ENCODE data around the gene TRIM73.
"Not testable (repeated sequence)": the region's sequence is repeated elsewhere in the genome, so short reads cannot be mapped to it uniquely, and the experiment has no call there.

TRIM73 gene

GRCh38 chr7:75416787-75417186 lies 21.4 kb downstream of the TRIM73 start:
- not testable (repeated sequence) for H4K20me1 ChIP-seq (ENCODE audit: insufficient read depth, low read length, poor library complexity, severe bottlenecking); H3K4me1 ChIP-seq (ENCODE audit: insufficient read depth, low read length, poor library complexity, severe bottlenecking); H3K36me3 ChIP-seq (ENCODE audit: insufficient read depth, low read length); H2AFZ ChIP-seq (ENCODE audit: low read length); H3K4me2 ChIP-seq (ENCODE audit: low read depth, low read length, poor library complexity, severe bottlenecking); H3F3A ChIP-seq (ENCODE audit: low read depth); H3K27me3 ChIP-seq (ENCODE audit: insufficient read depth, low read length, poor library complexity, severe bottlenecking); H3K9me2 ChIP-seq (replicated peaks; ENCODE audit: low read depth, low read length); H3K9ac ChIP-seq (ENCODE audit: low read depth, low read length, poor library complexity, severe bottlenecking); H3K4me3 ChIP-seq (ENCODE audit: low read length, poor library complexity, severe bottlenecking); H3K79me2 ChIP-seq (ENCODE audit: insufficient read depth, low read length); H3K9me3 ChIP-seq (ENCODE audit: insufficient read depth, low read depth, low read length)

- H3F3A ChIP-seq (ENCODE audit: low read depth); H3K27me3 ChIP-seq (ENCODE audit: insufficient read depth, low read length, poor library complexity, severe bottlenecking); H3K4me3 ChIP-seq (ENCODE audit: low read length, poor library complexity, severe bottlenecking); H3K36me3 ChIP-seq (ENCODE audit: insufficient read depth, low read length); H3K4me2 ChIP-seq (ENCODE audit: low read depth, low read length, poor library complexity, severe bottlenecking); H3K9me3 ChIP-seq (ENCODE audit: insufficient read depth, low read depth, low read length); H3K9ac ChIP-seq (ENCODE audit: low read depth, low read length, poor library complexity, severe bottlenecking); H3K4me1 ChIP-seq (ENCODE audit: insufficient read depth, low read length, poor library complexity, severe bottlenecking); H2AFZ ChIP-seq (ENCODE audit: low read length); H3K79me2 ChIP-seq (ENCODE audit: insufficient read depth, low read length); H4K20me1 ChIP-seq (ENCODE audit: insufficient read depth, low read length, poor library complexity, severe bottlenecking); H3K9me2 ChIP-seq (replicated peaks; ENCODE audit: low read depth, low read length): not testable (repeated sequence)
These were observed 22.9 kb downstream of the TRIM73 start for GRCh38 chr7:75418292-75418858.

DNA sequence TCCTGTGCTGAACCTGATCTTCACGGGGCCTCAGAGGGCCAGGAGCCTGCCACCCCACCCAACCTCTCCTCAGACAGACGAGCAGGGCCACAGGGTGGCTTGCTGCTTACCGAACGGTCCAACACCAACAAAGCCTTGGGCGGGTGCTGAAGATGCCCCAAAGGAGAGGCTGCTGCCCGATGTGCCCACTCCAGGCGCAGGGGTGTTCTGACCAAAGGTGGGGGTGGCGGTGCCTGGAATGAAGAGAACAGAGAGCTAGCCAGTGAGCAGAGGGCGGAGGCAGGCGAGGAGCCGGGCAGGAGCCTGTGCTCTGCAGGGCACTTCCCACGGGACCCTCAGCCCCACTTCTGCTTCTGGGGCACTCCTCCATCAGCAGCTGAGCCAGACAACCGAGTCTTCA lies 23.8 kb downstream of the TRIM73 start:
- H3K36me3 ChIP-seq (ENCODE audit: insufficient read depth, low read length) = peaks cover 12% of the 10 kb centered on the region; the same call in 1 of the 2 replicates
- not testable (repeated sequence) for H3K9ac ChIP-seq (ENCODE audit: low read depth, low read length, poor library complexity, severe bottlenecking); H4K20me1 ChIP-seq (ENCODE audit: insufficient read depth, low read length, poor library complexity, severe bottlenecking); H3F3A ChIP-seq (ENCODE audit: low read depth); H3K9me2 ChIP-seq (replicated peaks; ENCODE audit: low read depth, low read length); H3K4me2 ChIP-seq (ENCODE audit: low read depth, low read length, poor library complexity, severe bottlenecking); H3K4me3 ChIP-seq (ENCODE audit: low read length, poor library complexity, severe bottlenecking); H3K27me3 ChIP-seq (ENCODE audit: insufficient read depth, low read length, poor library complexity, severe bottlenecking); H3K79me2 ChIP-seq (ENCODE audit: insufficient read depth, low read length); H3K4me1 ChIP-seq (ENCODE audit: insufficient read depth, low read length, poor library complexity, severe bottlenecking); H2AFZ ChIP-seq (ENCODE audit: low read length); H3K9me3 ChIP-seq (ENCODE audit: insufficient read depth, low read depth, low read length)

- H3K27me3 ChIP-seq (ENCODE audit: insufficient read depth, low read length, poor library complexity, severe bottlenecking); H2AFZ ChIP-seq (ENCODE audit: low read length); H3K9me2 ChIP-seq (replicated peaks; ENCODE audit: low read depth, low read length); H3K9ac ChIP-seq (ENCODE audit: low read depth, low read length, poor library complexity, severe bottlenecking); H3K4me2 ChIP-seq (ENCODE audit: low read depth, low read length, poor library complexity, severe bottlenecking); H3F3A ChIP-seq (ENCODE audit: low read depth); H4K20me1 ChIP-seq (ENCODE audit: insufficient read depth, low read length, poor library complexity, severe bottlenecking); H3K9me3 ChIP-seq (ENCODE audit: insufficient read depth, low read depth, low read length); H3K79me2 ChIP-seq (ENCODE audit: insufficient read depth, low read length); H3K4me3 ChIP-seq (ENCODE audit: low read length, poor library complexity, severe bottlenecking); H3K4me1 ChIP-seq (ENCODE audit: insufficient read depth, low read length, poor library complexity, severe bottlenecking): not testable (repeated sequence)
- H3K36me3 ChIP-seq (ENCODE audit: insufficient read depth, low read length) = peaks cover 17% of the 10 kb centered on the region; the same call in 1 of the 2 replicates
These were observed 24.3 kb downstream of the TRIM73 start for GRCh38 chr7:75419693-75420092.

DNA sequence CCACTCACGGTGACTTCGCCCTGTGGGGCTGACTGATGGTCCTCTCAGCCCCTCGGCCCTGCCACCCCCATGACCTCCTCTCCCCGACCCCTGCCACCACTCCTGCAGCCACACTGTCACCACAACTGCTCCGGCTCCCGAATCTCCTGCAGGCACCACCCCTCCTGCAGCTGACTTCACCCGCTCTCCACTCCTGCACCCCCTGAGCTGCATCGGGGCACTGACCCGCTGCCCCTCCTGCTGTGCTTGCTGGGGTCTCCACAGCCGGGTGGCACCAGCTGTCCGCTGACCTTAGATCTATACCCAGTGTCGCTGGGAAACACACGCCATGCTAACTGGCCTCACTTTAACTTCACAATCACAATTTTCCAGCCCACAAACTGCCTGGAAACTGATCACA lies 24.7 kb downstream of the TRIM73 start:
- not testable (repeated sequence) for H3K9ac ChIP-seq (ENCODE audit: low read depth, low read length, poor library complexity, severe bottlenecking); H4K20me1 ChIP-seq (ENCODE audit: insufficient read depth, low read length, poor library complexity, severe bottlenecking); H3K27me3 ChIP-seq (ENCODE audit: insufficient read depth, low read length, poor library complexity, severe bottlenecking); H3K4me1 ChIP-seq (ENCODE audit: insufficient read depth, low read length, poor library complexity, severe bottlenecking); H3K4me2 ChIP-seq (ENCODE audit: low read depth, low read length, poor library complexity, severe bottlenecking); H3K9me3 ChIP-seq (ENCODE audit: insufficient read depth, low read depth, low read length); H2AFZ ChIP-seq (ENCODE audit: low read length); H3K79me2 ChIP-seq (ENCODE audit: insufficient read depth, low read length); H3F3A ChIP-seq (ENCODE audit: low read depth); H3K4me3 ChIP-seq (ENCODE audit: low read length, poor library complexity, severe bottlenecking); H3K9me2 ChIP-seq (replicated peaks; ENCODE audit: low read depth, low read length)
- peaks cover 17% of the 10 kb centered on the region; the same call in 1 of the 2 replicates for H3K36me3 ChIP-seq (ENCODE audit: insufficient read depth, low read length)

- peaks cover 17% of the 10 kb centered on the region; the same call in 1 of the 2 replicates for H3K36me3 ChIP-seq (ENCODE audit: insufficient read depth, low read length)
- H3K9me2 ChIP-seq (replicated peaks; ENCODE audit: low read depth, low read length); H2AFZ ChIP-seq (ENCODE audit: low read length); H3K27me3 ChIP-seq (ENCODE audit: insufficient read depth, low read length, poor library complexity, severe bottlenecking); H3K4me1 ChIP-seq (ENCODE audit: insufficient read depth, low read length, poor library complexity, severe bottlenecking); H3K4me3 ChIP-seq (ENCODE audit: low read length, poor library complexity, severe bottlenecking); H3K4me2 ChIP-seq (ENCODE audit: low read depth, low read length, poor library complexity, severe bottlenecking); H3F3A ChIP-seq (ENCODE audit: low read depth); H3K79me2 ChIP-seq (ENCODE audit: insufficient read depth, low read length); H3K9ac ChIP-seq (ENCODE audit: low read depth, low read length, poor library complexity, severe bottlenecking); H4K20me1 ChIP-seq (ENCODE audit: insufficient read depth, low read length, poor library complexity, severe bottlenecking); H3K9me3 ChIP-seq (ENCODE audit: insufficient read depth, low read depth, low read length): not testable (repeated sequence)
These were observed 26.6 kb downstream of the TRIM73 start for GRCh38 chr7:75421798-75422710.

- not testable (repeated sequence) for H3K4me2 ChIP-seq (ENCODE audit: low read depth, low read length, poor library complexity, severe bottlenecking)
These were observed 28.1 kb downstream of the TRIM73 start for GRCh38 chr7:75423481-75423880.

More at GRCh38 chr7:75423481-75423880, 28.1 kb downstream of the TRIM73 start:
- not testable (repeated sequence) for H3K9me3 ChIP-seq (ENCODE audit: insufficient read depth, low read depth, low read length); H4K20me1 ChIP-seq (ENCODE audit: insufficient read depth, low read length, poor library complexity, severe bottlenecking); H3K4me3 ChIP-seq (ENCODE audit: low read length, poor library complexity, severe bottlenecking); H3F3A ChIP-seq (ENCODE audit: low read depth); H3K9ac ChIP-seq (ENCODE audit: low read depth, low read length, poor library complexity, severe bottlenecking); H3K9me2 ChIP-seq (replicated peaks; ENCODE audit: low read depth, low read length); H3K4me1 ChIP-seq (ENCODE audit: insufficient read depth, low read length, poor library complexity, severe bottlenecking); H3K27me3 ChIP-seq (ENCODE audit: insufficient read depth, low read length, poor library complexity, severe bottlenecking); H2AFZ ChIP-seq (ENCODE audit: low read length); H3K79me2 ChIP-seq (ENCODE audit: insufficient read depth, low read length)
- peaks cover 17% of the 10 kb centered on the region; the same call in 1 of the 2 replicates for H3K36me3 ChIP-seq (ENCODE audit: insufficient read depth, low read length)
